SJCRH30 (cell line): ENCODE measurements around the gene PEF1. TPM values are rescaled to one million over a fixed set of nuclear protein-coding genes. Genes with fewer than 3 reads are reported as not detected.

Experiments used
- DNase-seq, 2 experiments: peaks; one replicate each; pipeline ENCODE4 v3.0.0-alpha.2; 2015 to 2020
- H3K27ac ChIP-seq: fragments of 250-450 bp; sonication (Bioruptor Pico); 2 replicates; pipeline ENCODE4 v1.5.1; 2020; ENCODE audit warnings: mild to moderate bottlenecking, moderate library complexity
- H3K27me3 ChIP-seq: fragments of 250-450 bp; sonication (Bioruptor Pico); 2 replicates; pipeline ENCODE4 v1.5.1; 2020; ENCODE audit warnings: mild to moderate bottlenecking, moderate library complexity
- H3K36me3 ChIP-seq: fragments of 250-450 bp; sonication (Bioruptor Pico); 2 replicates; pipeline ENCODE4 v1.5.1; 2020; ENCODE audit warnings: mild to moderate bottlenecking, moderate library complexity
- H3K4me1 ChIP-seq: fragments of 250-450 bp; sonication (Bioruptor Pico); 2 replicates; pipeline ENCODE4 v1.5.1; 2020; ENCODE audit warnings: mild to moderate bottlenecking, moderate library complexity
- H3K4me3 ChIP-seq: fragments of 250-450 bp; sonication (Bioruptor Pico); 2 replicates; pipeline ENCODE4 v1.5.1; 2020; ENCODE audit warnings: mild to moderate bottlenecking, moderate library complexity
- H3K9me3 ChIP-seq: fragments of 250-450 bp; sonication (Bioruptor Pico); replicated peaks from 2 replicates; pipeline ENCODE4 v1.5.1; 2020; ENCODE audit warnings: mild to moderate bottlenecking, moderate library complexity
- total RNA-seq: library from RNA; depleted of rRNA; stranded (reverse); fragments of >200 nt; shearing (Covaris generic); gene quantifications from 2 replicates; pipeline ENCODE4 v1.2.3, GENCODE V29; 2014

PEF1 gene
- total RNA-seq, 1 experiment from 2014 or later = 64.8 TPM

DNA sequence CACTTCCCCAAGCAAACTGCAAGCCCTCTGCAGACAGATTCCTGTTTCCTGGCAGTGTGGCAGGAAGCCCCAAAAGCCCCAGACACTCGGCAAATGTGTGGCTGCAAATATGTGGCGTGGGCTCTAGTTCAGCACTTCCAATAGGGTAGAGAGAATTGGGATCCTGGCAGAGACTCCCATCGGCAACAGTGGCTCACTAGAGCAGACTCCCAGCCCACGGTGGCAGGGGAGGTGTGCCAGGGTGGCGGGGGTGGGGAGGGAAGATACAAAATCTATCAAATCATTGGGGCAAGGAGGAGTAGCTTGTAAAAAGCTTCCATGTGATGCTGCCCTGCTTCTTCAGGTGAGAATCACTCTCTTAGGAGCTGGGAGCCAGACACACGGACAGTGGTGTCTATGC lies 33.3 kb upstream of the PEF1 start:
- peaks cover 20% of the 10 kb centered on the region for H3K4me1 ChIP-seq
- no peaks in the 10 kb centered on the region for H3K36me3 ChIP-seq
- no peaks in the 10 kb centered on the region for H3K9me3 ChIP-seq
- H3K4me3 ChIP-seq = no peak overlapping the region
- peaks cover 14% of the 10 kb centered on the region for H3K27me3 ChIP-seq
- no peak overlapping the region for H3K27ac ChIP-seq
- DNase-seq = no peak

- Histone ChIP-seq H3K4me3 (no peak overlapping the region), H3K27ac (no peak overlapping the region), H3K27me3 (peaks cover 14% of the 10 kb centered on the region), H3K4me1 (peaks cover 25% of the 10 kb centered on the region), H3K36me3 (no peaks in the 10 kb centered on the region), H3K9me3 (no peaks in the 10 kb centered on the region)
- no peak for DNase-seq
These were observed 32.7 kb upstream of the PEF1 start for GRCh38 chr1:31677401-31677800.

DNA sequence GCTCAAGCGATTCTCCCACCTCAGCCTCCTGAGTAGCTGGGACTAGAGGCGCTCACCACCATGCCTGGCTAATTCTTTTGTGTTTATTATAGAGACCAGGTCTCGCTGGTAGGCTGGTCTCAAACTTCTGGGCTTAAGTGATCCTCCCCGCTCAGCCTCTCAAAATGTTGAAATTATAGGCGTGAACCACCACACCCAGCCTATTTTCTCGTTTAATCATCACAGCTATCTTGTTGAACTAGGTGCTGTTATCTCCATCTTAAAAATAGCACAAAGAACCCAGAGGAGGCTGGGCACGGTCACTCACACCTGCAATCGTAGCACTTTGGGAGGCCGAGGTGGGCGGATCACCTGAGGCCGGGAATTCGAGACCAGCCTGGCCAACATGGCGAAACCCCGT lies 31.1 kb upstream of the PEF1 start:
- DNase-seq = no peak
- Histone ChIP-seq H3K4me1 (peaks cover 25% of the 10 kb centered on the region), H3K27me3 (peaks cover 7% of the 10 kb centered on the region), H3K4me3 (no peak overlapping the region), H3K9me3 (no peaks in the 10 kb centered on the region), H3K36me3 (no peaks in the 10 kb centered on the region), H3K27ac (no peak overlapping the region)

GRCh38 chr1:31675161-31675560 lies 30.5 kb upstream of the PEF1 start:
- Histone ChIP-seq H3K27ac (no peak overlapping the region), H3K4me1 (peaks cover 25% of the 10 kb centered on the region), H3K4me3 (no peak overlapping the region), H3K27me3 (peaks cover 4% of the 10 kb centered on the region), H3K9me3 (no peaks in the 10 kb centered on the region), H3K36me3 (no peaks in the 10 kb centered on the region)
- no peak for DNase-seq

DNA sequence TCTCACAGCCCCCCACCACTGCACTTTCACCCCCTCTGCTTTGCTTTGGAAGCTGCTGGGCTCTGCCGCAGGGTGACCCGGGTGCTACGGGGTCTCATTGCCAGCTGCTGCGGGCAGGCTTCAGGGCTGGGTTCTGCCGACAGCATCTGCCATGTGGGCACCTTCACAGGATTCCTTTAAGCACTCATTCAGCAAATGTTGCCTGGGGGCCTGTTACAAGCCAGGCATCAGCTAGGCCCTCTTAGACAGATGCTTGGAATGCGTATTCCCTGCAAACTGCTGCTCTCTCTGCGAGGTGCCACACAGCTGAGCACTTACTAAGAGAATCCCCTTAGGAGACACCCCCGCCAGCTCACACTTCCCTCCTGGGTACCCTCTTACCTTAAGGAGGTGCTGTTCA lies 29.9 kb upstream of the PEF1 start:
- Histone ChIP-seq H3K4me3 (no peak overlapping the region), H3K27ac (no peak overlapping the region; the same call in 1 of the 2 replicates)
- DNase-seq = peak; percentile 64 to 66

DNA sequence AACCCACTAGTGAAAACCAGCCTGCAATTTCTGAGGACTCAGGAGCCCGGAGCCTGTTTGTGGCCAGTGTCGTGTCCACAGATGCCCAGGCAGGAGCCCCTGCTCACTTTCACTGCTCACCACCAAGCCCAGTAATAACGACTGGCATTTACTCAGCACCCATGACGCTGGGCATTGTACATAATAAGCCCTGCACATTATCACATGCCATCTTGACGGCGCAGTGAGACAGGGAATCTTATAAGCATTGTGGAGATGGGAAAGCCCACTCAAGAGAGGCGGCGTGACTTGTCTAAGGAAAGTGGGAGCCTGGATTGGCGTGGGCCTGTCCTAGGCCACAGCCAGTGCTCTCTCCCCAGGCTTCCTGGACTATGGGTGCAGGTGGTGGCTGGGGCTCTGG lies 28.8 kb upstream of the PEF1 start:
- Histone ChIP-seq H3K36me3 (no peaks in the 10 kb centered on the region), H3K9me3 (no peaks in the 10 kb centered on the region), H3K4me1 (peaks cover 30% of the 10 kb centered on the region), H3K27ac (no peak overlapping the region), H3K4me3 (no peak overlapping the region), H3K27me3 (peaks cover 3% of the 10 kb centered on the region)
- no peak for DNase-seq

More for the DNA sequence above, 29.9 kb upstream of the PEF1 start:
- H3K36me3 ChIP-seq = no peaks in the 10 kb centered on the region
- peaks cover 30% of the 10 kb centered on the region for H3K4me1 ChIP-seq
- H3K27me3 ChIP-seq = peaks cover 7% of the 10 kb centered on the region
- H3K9me3 ChIP-seq = no peaks in the 10 kb centered on the region

DNA sequence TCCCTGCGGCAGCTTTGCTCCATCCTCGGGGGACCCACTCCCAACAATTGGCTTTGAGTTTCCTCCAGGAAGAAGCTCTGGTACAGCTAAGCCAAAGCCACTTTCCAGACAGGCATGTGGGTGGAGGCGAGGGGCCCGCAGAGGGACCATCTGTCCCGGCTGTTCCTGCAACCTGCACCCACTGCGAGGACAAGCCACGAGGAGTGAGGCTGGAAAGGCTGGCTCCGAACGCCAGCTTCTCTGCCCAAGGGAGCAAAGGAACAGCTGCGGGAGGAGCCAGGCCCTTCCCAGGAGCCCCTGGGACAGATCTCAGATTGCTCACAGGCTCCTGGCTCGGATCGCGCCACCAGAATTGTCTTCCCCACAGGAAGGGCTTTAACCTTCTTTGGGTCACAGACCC lies 28.3 kb upstream of the PEF1 start:
- Histone ChIP-seq H3K9me3 (no peaks in the 10 kb centered on the region), H3K27me3 (peaks cover 3% of the 10 kb centered on the region; the same call in 1 of the 2 replicates), H3K4me3 (peak overlapping the region; percentile 9; the same call in 1 of the 2 replicates), H3K27ac (peak overlapping the region; percentile 13; the same call in 1 of the 2 replicates), H3K36me3 (no peaks in the 10 kb centered on the region), H3K4me1 (peaks cover 30% of the 10 kb centered on the region)
- DNase-seq = peak; percentile 86 to 90

DNA sequence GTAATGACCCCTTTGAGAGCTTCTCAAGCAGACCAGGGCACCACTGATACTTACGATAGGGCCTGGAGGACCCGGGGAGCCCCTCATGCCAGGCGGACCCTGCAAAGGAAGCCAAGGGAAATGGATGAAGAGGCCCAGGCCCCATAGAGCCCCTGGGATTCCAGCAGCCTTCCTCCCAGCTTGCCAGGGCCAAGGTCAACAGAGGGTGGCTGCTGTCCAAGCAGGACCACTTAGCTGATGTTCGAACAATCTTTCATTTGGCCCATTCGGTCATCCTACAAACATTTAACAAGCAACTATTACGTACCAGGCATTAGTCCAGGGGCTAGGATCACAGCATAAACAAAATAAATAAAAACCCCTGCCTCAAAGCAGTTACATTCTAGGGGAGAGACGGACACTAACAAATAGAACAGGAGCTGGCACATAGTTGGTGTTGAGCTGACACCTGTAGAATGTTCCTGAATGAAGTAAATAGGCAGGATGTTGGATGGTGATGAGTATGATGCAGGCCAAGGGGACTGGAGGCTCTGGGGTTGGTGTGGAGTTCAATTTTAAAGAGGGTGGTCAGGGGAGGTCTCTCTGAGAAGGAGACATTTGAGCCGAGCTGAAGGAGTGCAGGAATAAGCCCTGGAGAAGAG lies 27.0 kb upstream of the PEF1 start:
- Histone ChIP-seq H3K4me1 (peaks cover 34% of the 10 kb centered on the region), H3K36me3 (no peaks in the 10 kb centered on the region), H3K27me3 (peaks cover 5% of the 10 kb centered on the region; the same call in 1 of the 2 replicates), H3K27ac (no peak overlapping the region), H3K4me3 (no peak overlapping the region), H3K9me3 (no peaks in the 10 kb centered on the region)
- no peak for DNase-seq

GRCh38 chr1:31671147-31671546 lies 26.5 kb upstream of the PEF1 start:
- Histone ChIP-seq H3K4me3 (no peak overlapping the region), H3K27ac (no peak overlapping the region), H3K4me1 (peaks cover 39% of the 10 kb centered on the region), H3K27me3 (peaks cover 9% of the 10 kb centered on the region; the same call in 1 of the 2 replicates), H3K36me3 (no peaks in the 10 kb centered on the region), H3K9me3 (no peaks in the 10 kb centered on the region)
- no peak for DNase-seq

GRCh38 chr1:31670593-31670964 lies 25.9 kb upstream of the PEF1 start:
- no peak for DNase-seq
- Histone ChIP-seq H3K9me3 (no peaks in the 10 kb centered on the region), H3K27ac (no peak overlapping the region), H3K4me3 (no peak overlapping the region), H3K27me3 (peaks cover 13% of the 10 kb centered on the region), H3K36me3 (no peaks in the 10 kb centered on the region), H3K4me1 (peaks cover 39% of the 10 kb centered on the region)

- Histone ChIP-seq H3K36me3 (no peaks in the 10 kb centered on the region), H3K4me3 (peak overlapping the region; percentile 0; the same call in 1 of the 2 replicates), H3K27me3 (peaks cover 18% of the 10 kb centered on the region), H3K9me3 (no peaks in the 10 kb centered on the region), H3K27ac (no peak overlapping the region), H3K4me1 (peaks cover 38% of the 10 kb centered on the region)
- DNase-seq = peak; percentile 49 to 65
These were observed 25.3 kb upstream of the PEF1 start for GRCh38 chr1:31669786-31670592.

GRCh38 chr1:31669433-31669785 lies 24.7 kb upstream of the PEF1 start:
- Histone ChIP-seq H3K4me1 (peaks cover 32% of the 10 kb centered on the region), H3K27ac (no peak overlapping the region), H3K4me3 (peak overlapping the region; percentile 0; the same call in 1 of the 2 replicates), H3K27me3 (peaks cover 20% of the 10 kb centered on the region), H3K36me3 (no peaks in the 10 kb centered on the region), H3K9me3 (no peaks in the 10 kb centered on the region)
- DNase-seq = no peak

GRCh38 chr1:31668303-31668883 lies 23.7 kb upstream of the PEF1 start:
- Histone ChIP-seq H3K9me3 (no peaks in the 10 kb centered on the region), H3K4me1 (peaks cover 22% of the 10 kb centered on the region), H3K27me3 (peaks cover 24% of the 10 kb centered on the region), H3K27ac (no peak overlapping the region), H3K36me3 (no peaks in the 10 kb centered on the region), H3K4me3 (no peak overlapping the region)
- DNase-seq = no peak

DNA sequence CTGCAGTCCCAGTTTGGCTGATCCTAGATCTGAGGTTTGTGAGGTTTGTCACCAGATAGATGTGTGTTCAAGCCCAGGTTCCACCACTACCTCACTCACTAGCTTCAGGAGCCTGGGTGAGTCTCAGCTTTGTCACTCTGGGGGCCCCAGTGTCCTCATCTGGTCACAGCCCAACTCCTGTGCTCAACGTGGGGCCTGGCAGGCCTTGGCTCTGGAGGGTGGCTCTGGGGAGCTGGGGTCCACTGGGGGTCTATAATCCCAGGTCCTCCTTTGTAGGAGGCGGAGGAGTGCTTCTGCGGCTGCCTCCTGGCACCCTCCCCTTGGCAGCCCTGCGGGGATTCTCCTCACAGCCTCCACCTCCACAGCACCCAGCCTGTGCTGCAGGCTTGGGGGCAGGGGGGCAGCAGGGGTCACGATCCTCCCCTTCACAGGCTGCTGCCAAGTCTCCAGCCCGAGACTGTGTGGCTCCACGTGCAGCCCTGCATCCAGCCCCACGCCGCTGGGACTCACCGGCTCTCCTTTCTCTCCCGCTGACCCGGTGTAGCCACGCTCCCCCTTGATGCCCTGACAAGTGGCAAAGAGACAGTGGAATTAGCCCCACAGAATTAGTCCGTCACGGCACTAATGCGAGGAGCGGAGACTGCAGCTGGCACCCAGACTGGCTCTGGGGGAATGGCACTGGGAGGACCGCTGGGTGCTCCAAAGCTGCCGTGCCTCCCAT lies 22.5 kb upstream of the PEF1 start:
- H3K27ac ChIP-seq = no peak overlapping the region
- H3K4me1 ChIP-seq = peaks cover 14% of the 10 kb centered on the region
- H3K4me3 ChIP-seq = no peak overlapping the region
- H3K36me3 ChIP-seq = no peaks in the 10 kb centered on the region
- no peaks in the 10 kb centered on the region for H3K9me3 ChIP-seq
- no peak for DNase-seq
- peaks cover 28% of the 10 kb centered on the region for H3K27me3 ChIP-seq
